WI38 (cell line): ENCODE measurements around the gene IL37.

Experiments
- H3K4me3 ChIP-seq: 2 replicates; pipeline ENCODE4 v1.5.1; 2011; ENCODE audit warnings: low read depth, mild to moderate bottlenecking, control low read depth, low read length
- CTCF ChIP-seq: IDR thresholded peaks from 2 replicates; pipeline ENCODE4 v1.5.1; 2012; ENCODE audit warnings: low read depth, mild to moderate bottlenecking, control low read depth, low read length

IL37 gene

GRCh38 chr2:112883669-112884068, 27.3 kb upstream of the IL37 start:
- no peak overlapping the region for H3K4me3 ChIP-seq
- TF ChIP-seq CTCF: no peak

DNA sequence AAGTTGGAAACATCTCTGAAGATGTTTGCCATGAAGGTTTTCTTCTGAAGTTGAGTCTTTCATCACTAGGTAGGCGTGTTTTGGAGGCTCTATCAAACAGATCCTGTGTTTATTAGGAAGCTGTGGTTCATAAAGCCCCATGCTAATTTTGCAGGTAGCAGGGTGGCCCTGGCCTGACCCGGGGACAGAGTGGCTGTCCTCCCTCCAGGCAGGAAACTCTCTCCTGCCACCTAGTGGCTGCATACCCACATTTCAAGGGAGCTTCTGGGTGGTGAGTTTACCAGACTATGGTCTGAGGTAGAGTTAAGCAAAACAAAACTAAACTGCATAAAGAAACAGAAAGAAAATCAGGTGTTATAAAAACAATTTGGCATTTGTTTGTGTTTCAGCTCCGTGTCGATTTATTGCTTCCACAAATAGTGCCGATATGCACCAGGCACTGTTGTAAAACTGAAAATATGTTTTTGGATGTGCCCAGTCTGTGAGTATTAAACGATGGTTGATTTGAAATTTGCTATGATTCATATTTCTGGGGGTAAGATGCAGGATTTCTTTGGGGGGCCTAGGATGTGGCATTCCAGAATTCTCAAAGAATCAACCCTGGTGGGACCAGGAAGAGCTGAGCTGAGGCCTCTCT, 26.0 kb upstream of the IL37 start:
- no peak overlapping the region for H3K4me3 ChIP-seq

DNA sequence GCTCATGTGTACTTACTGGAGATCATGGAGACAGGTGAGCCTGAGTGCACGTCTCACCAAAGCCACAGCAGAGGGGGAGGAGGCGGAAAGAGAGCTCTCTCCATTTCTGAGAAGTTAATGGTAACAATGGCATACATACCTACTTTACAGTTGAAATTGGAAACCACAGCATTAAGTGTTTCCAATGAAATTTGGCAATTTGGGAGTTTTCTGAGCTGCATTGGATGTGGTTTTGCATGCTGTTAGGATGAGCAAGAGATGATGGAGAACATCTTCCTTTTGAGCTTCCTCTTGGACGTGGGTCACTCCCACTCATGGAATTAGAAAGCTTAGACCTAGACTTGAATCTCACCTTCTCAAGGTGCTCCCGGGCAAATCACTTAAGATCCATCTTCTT, 25.5 kb upstream of the IL37 start:
- H3K4me3 ChIP-seq: no peak overlapping the region
- no peak for TF ChIP-seq CTCF

More for the DNA sequence above, 26.0 kb upstream of the IL37 start:
- TF ChIP-seq CTCF: peak; percentile 89

DNA sequence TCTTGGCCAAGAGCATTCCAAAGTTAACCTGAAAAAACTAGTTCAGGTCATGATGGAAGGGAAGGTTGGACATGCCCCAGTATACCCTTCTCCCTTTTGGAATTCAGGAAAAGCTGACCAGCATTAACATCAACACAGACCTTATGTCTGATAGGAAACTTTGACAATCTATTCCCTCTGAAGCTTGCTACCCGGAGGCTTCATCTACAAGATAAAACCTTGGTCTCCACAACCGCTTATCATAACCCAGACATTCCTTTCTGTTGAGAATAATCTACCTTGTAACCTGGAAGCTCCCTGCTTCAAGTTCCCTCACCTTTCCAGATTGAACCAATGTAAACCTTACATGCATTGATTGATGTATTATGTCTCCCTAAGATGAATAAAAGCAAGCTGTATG, 24.7 kb upstream of the IL37 start:
- TF ChIP-seq CTCF: no peak
- no peak overlapping the region for H3K4me3 ChIP-seq

DNA sequence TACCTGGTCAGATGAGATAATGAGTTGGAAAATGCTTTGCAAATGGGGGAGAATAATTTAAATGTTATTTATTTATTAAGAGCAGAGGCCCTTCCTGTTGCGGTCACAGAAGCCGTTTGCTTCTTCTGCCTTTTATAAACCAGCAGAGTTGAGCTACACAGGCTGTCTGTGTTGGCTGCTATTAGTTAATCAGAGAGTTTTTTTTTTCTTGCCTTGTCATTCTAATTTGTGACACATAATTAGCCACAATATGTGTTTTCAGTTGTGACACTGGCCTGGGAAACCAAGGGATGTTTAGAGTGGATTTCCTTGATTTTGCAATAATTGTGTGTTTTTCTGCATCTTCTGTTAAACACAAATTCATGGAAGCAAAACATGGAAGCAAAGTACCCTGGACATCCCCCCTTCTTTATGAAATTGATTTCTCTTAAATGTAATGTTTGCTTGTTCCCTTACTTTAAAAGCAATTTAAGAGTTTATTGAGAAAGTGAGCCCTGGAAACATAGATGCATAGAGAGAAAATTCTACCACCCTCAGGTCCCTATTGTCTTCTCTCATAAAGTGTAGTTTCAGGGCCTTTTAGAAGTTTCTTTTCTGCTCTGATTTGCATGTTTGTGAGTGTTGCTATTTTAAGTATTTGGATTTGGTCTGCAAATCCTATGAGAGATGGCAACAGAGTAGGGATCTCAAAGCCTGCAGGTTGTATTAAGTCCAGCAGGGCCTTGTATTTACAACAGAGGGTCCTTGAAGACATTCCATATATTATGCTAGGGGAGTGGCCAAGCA, 22.8 kb upstream of the IL37 start:
- TF ChIP-seq CTCF: no peak
- no peak overlapping the region for H3K4me3 ChIP-seq

DNA sequence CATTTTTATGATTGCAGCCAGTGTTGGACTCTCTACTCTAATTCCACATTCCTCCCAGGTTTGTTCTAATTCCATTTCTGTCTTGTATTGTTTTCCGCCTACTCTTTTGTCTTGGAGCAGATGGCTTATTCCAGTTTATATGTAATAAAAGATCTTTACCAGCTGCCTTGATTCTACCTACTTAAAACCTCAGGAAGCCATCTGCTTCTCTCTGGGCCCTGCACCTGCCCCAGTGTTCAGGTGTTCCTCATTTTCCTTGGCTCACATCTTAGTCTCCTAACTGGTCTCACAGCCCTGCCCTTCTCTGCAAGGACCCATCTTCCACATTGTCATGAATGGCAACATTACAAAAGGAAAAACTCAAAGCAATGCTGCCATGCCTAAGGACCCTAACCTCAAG, 21.0 kb upstream of the IL37 start:
- no peak for TF ChIP-seq CTCF
- no peak overlapping the region for H3K4me3 ChIP-seq

DNA sequence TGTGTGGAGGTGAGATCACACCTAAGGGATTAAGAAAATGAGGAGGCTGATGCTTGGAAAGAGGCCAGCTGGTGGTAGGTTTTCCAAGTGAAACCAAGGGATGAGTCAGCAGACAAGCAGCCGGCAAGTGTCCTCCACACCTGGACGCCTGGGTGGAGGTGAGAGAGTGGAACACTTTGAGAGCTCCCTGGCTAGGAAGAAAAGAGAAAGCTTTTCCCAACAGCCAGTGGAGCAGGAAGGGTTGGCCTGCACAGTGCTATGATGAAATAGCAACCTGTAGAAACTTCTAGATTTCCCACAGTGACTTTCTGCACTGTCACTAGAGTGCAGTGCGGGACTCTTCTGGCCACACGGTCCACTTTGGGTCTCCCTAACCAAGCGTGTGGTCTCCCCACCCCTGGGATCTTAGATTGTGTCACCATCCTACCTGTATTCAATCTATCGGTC, 19.6 kb upstream of the IL37 start:
- no peak overlapping the region for H3K4me3 ChIP-seq
- TF ChIP-seq CTCF: no peak
